CD4-positive, alpha-beta T cell treated with Interleukin-4 for 1 hour (primary cell): ENCODE measurements around the gene SCNN1B.
"Not testable (repeated sequence)": the region's sequence is repeated elsewhere in the genome, so short reads cannot be mapped to it uniquely, and the experiment has no call there.

ENCODE experiments used
- DNase-seq, 2 donors: peaks; one replicate each; pipeline ENCODE4 v3.0.0-alpha.2; 2020 to 2022

SCNN1B gene

GRCh38 chr16:23357761-23358290 is 55.7 kb downstream of the SCNN1B start:
- no peak for DNase-seq

- DNase-seq: no peak
These were observed 57.1 kb downstream of the SCNN1B start for GRCh38 chr16:23359092-23359760.

- no peak for DNase-seq
These were observed 60.6 kb downstream of the SCNN1B start for GRCh38 chr16:23362460-23363317.

- DNase-seq: peak in 1 of 2 donors; percentile 2
These were observed 63.6 kb downstream of the SCNN1B start for GRCh38 chr16:23365602-23366240.

- DNase-seq: not testable (repeated sequence)
These were observed 64.2 kb downstream of the SCNN1B start for GRCh38 chr16:23366341-23366740.

GRCh38 chr16:23367564-23367963 is 65.5 kb downstream of the SCNN1B start:
- DNase-seq: no peak

GRCh38 chr16:23367988-23368387 is 65.9 kb downstream of the SCNN1B start:
- no peak for DNase-seq

- no peak for DNase-seq
These were observed 66.4 kb downstream of the SCNN1B start for GRCh38 chr16:23368469-23368868.

- no peak for DNase-seq
These were observed 67.3 kb downstream of the SCNN1B start for GRCh38 chr16:23369416-23369815.

GRCh38 chr16:23371368-23371767 is 69.3 kb downstream of the SCNN1B start:
- no peak for DNase-seq

GRCh38 chr16:23373436-23374219 is 71.5 kb downstream of the SCNN1B start:
- no peak for DNase-seq

GRCh38 chr16:23374721-23375510 is 72.8 kb downstream of the SCNN1B start:
- no peak for DNase-seq

- DNase-seq: no peak
These were observed 73.5 kb downstream of the SCNN1B start for GRCh38 chr16:23375643-23376042.

- no peak for DNase-seq
These were observed 75.2 kb downstream of the SCNN1B start for GRCh38 chr16:23377071-23377931.

- no peak for DNase-seq
These were observed 76.2 kb downstream of the SCNN1B start for GRCh38 chr16:23378256-23378655.

GRCh38 chr16:23378921-23379320 is 76.8 kb downstream of the SCNN1B start:
- DNase-seq: no peak

- no peak for DNase-seq
These were observed 77.6 kb downstream of the SCNN1B start for GRCh38 chr16:23379707-23380106.

- no peak for DNase-seq
These were observed 78.4 kb downstream of the SCNN1B start for GRCh38 chr16:23380501-23380951.

- DNase-seq: not testable (repeated sequence)
These were observed 79.6 kb downstream of the SCNN1B start for GRCh38 chr16:23381702-23382101.

GRCh38 chr16:23382279-23382678 is 80.2 kb downstream of the SCNN1B start:
- DNase-seq: no peak

- no peak for DNase-seq
These were observed 81.8 kb downstream of the SCNN1B start for GRCh38 chr16:23383881-23384280.
